H9 (cell line): Measurements from ENCODE around the gene PLCXD3. TPM values are rescaled to one million over a fixed set of nuclear protein-coding genes. Genes with fewer than 3 reads are reported as not detected.

ENCODE experiments used
- DNase-seq: peaks from one replicate; pipeline ENCODE4 v3.0.0-alpha.2; 2017
- H2AFZ ChIP-seq: one replicate; pipeline ENCODE4 v1.6.1; 2013; ENCODE audit warnings: mild to moderate bottlenecking, low read length, control low read depth, moderate library complexity
- H2AK5ac ChIP-seq: 2 replicates; pipeline ENCODE4 v1.6.1; 2013; ENCODE audit warnings: low read length, control low read depth, mixed read lengths; ENCODE audit not compliant: insufficient read length
- H2BK120ac ChIP-seq: one replicate; pipeline ENCODE4 v1.6.1; 2013; ENCODE audit warnings: low read depth, mild to moderate bottlenecking, low read length, control low read depth, inconsistent platforms; ENCODE audit not compliant: poor library complexity, severe bottlenecking
- H2BK12ac ChIP-seq: 2 replicates; pipeline ENCODE4 v1.6.1; 2013; ENCODE audit warnings: low read length, control low read depth, mixed read lengths, low read depth; ENCODE audit not compliant: insufficient read length
- H2BK15ac ChIP-seq: 2 replicates; pipeline ENCODE4 v1.6.1; 2013; ENCODE audit warnings: low read depth, low read length, control low read depth
- H2BK20ac ChIP-seq: one replicate; pipeline ENCODE4 v1.6.1; 2013; ENCODE audit warnings: low read depth, mild to moderate bottlenecking, low read length, control low read depth, inconsistent platforms; ENCODE audit not compliant: poor library complexity, severe bottlenecking
- H2BK5ac ChIP-seq: 2 replicates; pipeline ENCODE4 v1.6.1; 2013; ENCODE audit warnings: low read length, control low read depth, mixed read lengths; ENCODE audit not compliant: insufficient read length
- H3K14ac ChIP-seq: 2 replicates; pipeline ENCODE4 v1.6.1; 2013; ENCODE audit warnings: low read length, control low read depth; ENCODE audit not compliant: insufficient read depth
- H3K18ac ChIP-seq: 2 replicates; pipeline ENCODE4 v1.6.1; 2013; ENCODE audit warnings: low read depth, mild to moderate bottlenecking, mixed read lengths, low read length, control low read depth; ENCODE audit not compliant: insufficient read length
- H3K23ac ChIP-seq: 2 replicates; pipeline ENCODE4 v1.6.1; 2013; ENCODE audit warnings: low read length, control low read depth, mixed read lengths, low read depth; ENCODE audit not compliant: insufficient read length
- H3K23me2 ChIP-seq: 2 replicates; pipeline ENCODE4 v1.6.1; 2013; ENCODE audit warnings: low read depth, mild to moderate bottlenecking, mixed read lengths, low read length, control low read depth; ENCODE audit not compliant: insufficient read length, poor library complexity, severe bottlenecking
- H3K27ac ChIP-seq: 2 replicates; pipeline ENCODE4 v1.5.1; 2013; ENCODE audit warnings: low read length, control low read depth, mixed read lengths, low read depth; ENCODE audit not compliant: insufficient read length
- H3K27me3 ChIP-seq: 2 replicates; pipeline ENCODE4 v1.6.1; 2013; ENCODE audit warnings: low read length, control low read depth, inconsistent platforms; ENCODE audit not compliant: insufficient read depth
- H3K4ac ChIP-seq: 2 replicates; pipeline ENCODE4 v1.6.1; 2013; ENCODE audit warnings: low read depth, mild to moderate bottlenecking, control low read depth, inconsistent platforms, low read length, moderate library complexity
- H3K4me1 ChIP-seq: 2 replicates; pipeline ENCODE4 v1.6.1; 2013; ENCODE audit warnings: low read length, control low read depth, inconsistent platforms; ENCODE audit not compliant: insufficient read depth
- H3K4me2 ChIP-seq: 2 replicates; pipeline ENCODE4 v1.6.1; 2013; ENCODE audit warnings: low read length, control low read depth, mixed read lengths; ENCODE audit not compliant: insufficient read length, insufficient read depth
- H3K56ac ChIP-seq: 2 replicates; pipeline ENCODE4 v1.6.1; 2013; ENCODE audit warnings: low read depth, mild to moderate bottlenecking, mixed read lengths, low read length, control low read depth; ENCODE audit not compliant: insufficient read length
- H3K79me1 ChIP-seq: 2 replicates; pipeline ENCODE4 v1.6.1; 2013; ENCODE audit warnings: low read depth, mild to moderate bottlenecking, moderate library complexity, low read length, control low read depth, inconsistent platforms; ENCODE audit not compliant: insufficient read depth, poor library complexity, severe bottlenecking
- H3K79me2 ChIP-seq: 2 replicates; pipeline ENCODE4 v1.6.1; 2013; ENCODE audit warnings: low read length, control low read depth, inconsistent platforms; ENCODE audit not compliant: insufficient read depth
- H3K9ac ChIP-seq: 2 replicates; pipeline ENCODE4 v1.6.1; 2013; ENCODE audit warnings: low read length, control low read depth, mixed read lengths; ENCODE audit not compliant: insufficient read length; ENCODE audit errors: extremely low read depth
- H3K9me3 ChIP-seq: one replicate; pipeline ENCODE4 v1.6.1; 2013; ENCODE audit warnings: low read depth, low read length, inconsistent platforms; ENCODE audit not compliant: control insufficient read depth
- H3T11ph ChIP-seq: one replicate; pipeline ENCODE4 v1.6.1; 2013; ENCODE audit warnings: mild to moderate bottlenecking, low read length, control low read depth, inconsistent platforms
- H4K20me1 ChIP-seq: one replicate; pipeline ENCODE4 v1.6.1; 2013; ENCODE audit not compliant: control insufficient read depth, insufficient read length, insufficient read depth
- H4K5ac ChIP-seq: 2 replicates; pipeline ENCODE4 v1.6.1; 2013; ENCODE audit warnings: low read depth, mild to moderate bottlenecking, mixed read lengths, low read length, control low read depth; ENCODE audit not compliant: insufficient read length
- H4K8ac ChIP-seq: replicated peaks from 2 replicates; pipeline ENCODE4 v1.6.1; 2013; ENCODE audit warnings: low read length, control low read depth, mixed read lengths, low read depth; ENCODE audit not compliant: insufficient read length
- H4K91ac ChIP-seq: 2 replicates; pipeline ENCODE4 v1.6.1; 2013; ENCODE audit warnings: low read depth, mild to moderate bottlenecking, moderate library complexity, mixed read lengths, low read length, control low read depth; ENCODE audit not compliant: insufficient read length
- H3K27ac Mint-ChIP-seq, 3 experiments: 2 replicates in 2 of 3; 3 replicates in 1 of 3; pipeline ENCODE4 v1.8.0; 2020 to 2021; ENCODE audit warnings: mixed read lengths in 3 of 3, mild to moderate bottlenecking in 1 of 3, moderate library complexity in 1 of 3
- H3K27me3 Mint-ChIP-seq: 2 replicates; pipeline ENCODE4 v1.8.0; 2021; ENCODE audit warnings: low read depth, mild to moderate bottlenecking, moderate library complexity, mixed read lengths
- H3K36me3 Mint-ChIP-seq, 3 experiments: 2 replicates in 2 of 3; 3 replicates in 1 of 3; pipeline ENCODE4 v1.8.0; 2020 to 2021; ENCODE audit warnings: low read depth in 3 of 3, mixed read lengths in 3 of 3; ENCODE audit not compliant: insufficient read depth in 1 of 3
- H3K4me1 Mint-ChIP-seq, 2 experiments: 2 replicates each; pipeline ENCODE4 v1.8.0; 2020; ENCODE audit warnings: mixed read lengths in 2 of 2
- H3K4me3 Mint-ChIP-seq, 2 experiments: 2 replicates in 1 of 2; 3 replicates in 1 of 2; pipeline ENCODE4 v1.8.0; 2020 to 2021; ENCODE audit warnings: mild to moderate bottlenecking in 2 of 2, mixed read lengths in 2 of 2, moderate library complexity in 1 of 2
- H3K9me3 Mint-ChIP-seq, 2 experiments: 2 replicates in 1 of 2; 3 replicates in 1 of 2; pipeline ENCODE4 v1.8.0; 2020; ENCODE audit warnings: mild to moderate bottlenecking in 2 of 2, mixed read lengths in 2 of 2, moderate library complexity in 1 of 2
- WGBS: extraction: QIAGEN DNeasy Blood & Tissue Kit; methylation state at CpG from one replicate; pipeline ENCODE4 v1.1.7; 2013; ENCODE audit warnings: missing lambda C conversion rate, low lambda C conversion rate, mixed read lengths; ENCODE audit not compliant: insufficient read length; ENCODE audit errors: extremely low coverage; 5-methylcytosine and 5-hydroxymethylcytosine counted together
- total RNA-seq: library from RNA; stranded (reverse); gene quantifications from 2 replicates; pipeline ENCODE4 v1.2.1, GENCODE V29; 2021
- TF ChIP-seq, protein P1 (sequence below): fragments of 200-600 bp; sonication (generic); conservative IDR thresholded peaks from 3 replicates; pipeline ENCODE4 v1.8.0; 2021; ENCODE audit warnings: antibody characterized with exemption, mild to moderate bottlenecking

Gene PLCXD3
- total RNA-seq, 1 experiment from 2014 or later = not detected

DNA sequence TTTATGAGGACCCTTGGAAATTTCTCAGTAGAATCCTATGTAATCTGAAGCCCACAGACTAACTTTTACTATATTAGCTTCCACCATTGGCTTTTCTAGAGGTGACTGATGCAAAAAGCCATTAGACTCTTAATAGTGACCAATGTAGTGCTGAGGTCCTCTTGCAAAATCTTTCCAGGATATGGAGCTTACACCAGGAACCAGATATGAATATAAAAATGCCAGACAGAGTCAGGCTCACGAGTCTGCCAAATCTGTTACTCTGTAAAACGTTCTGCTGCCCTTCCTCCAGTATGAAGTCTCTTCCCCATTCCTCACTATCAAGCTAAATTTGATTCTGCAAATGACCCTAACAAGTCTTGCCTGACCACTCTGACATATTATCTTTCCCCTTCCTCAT lies 223.7 kb downstream of the PLCXD3 start:
- Histone ChIP-seq H4K8ac (no peak overlapping the region), H2BK15ac (no peak overlapping the region), H3K23ac (no peak overlapping the region), H3K9me3 (no peaks in the 10 kb centered on the region), H3K79me1 (no peaks in the 10 kb centered on the region), H3K4me2 (no peak overlapping the region), H3K18ac (no peak overlapping the region), H2AK5ac (no peak overlapping the region), H4K5ac (no peak overlapping the region), H3K27me3 (no peaks in the 10 kb centered on the region), H2BK12ac (no peak overlapping the region), H3K27ac (no peak overlapping the region), H3K9ac (no peak overlapping the region), H2BK20ac (no peak overlapping the region), H3K4ac (no peak overlapping the region), H3K23me2 (no peaks in the 10 kb centered on the region), H3K79me2 (no peaks in the 10 kb centered on the region), H2BK5ac (no peak overlapping the region), H2AFZ (no peak overlapping the region), H3K14ac (no peak overlapping the region), H2BK120ac (no peak overlapping the region), H4K20me1 (no peaks in the 10 kb centered on the region), H4K91ac (no peak overlapping the region), H3T11ph (no peak overlapping the region), H3K4me1 (peaks cover 4% of the 10 kb centered on the region; the same call in 1 of the 2 replicates), H3K56ac (no peak overlapping the region)
- Mint-ChIP-seq H3K4me3 (no peak overlapping the region), H3K27me3 (no peaks in the 10 kb centered on the region), H3K4me1 (peaks cover 19 to 29% of the 10 kb centered on the region in 2 experiments), H3K9me3 (peaks cover 7 to 8% of the 10 kb centered on the region in 2 experiments; a peak in 2 of 5 replicates), H3K36me3 (peaks cover 0 to 5% (median 0%) of the 10 kb centered on the region in 3 experiments; a peak in 1 of 7 replicates), H3K27ac (no peak overlapping the region)
- no peak for DNase-seq
- TF ChIP-seq, protein P1, sequence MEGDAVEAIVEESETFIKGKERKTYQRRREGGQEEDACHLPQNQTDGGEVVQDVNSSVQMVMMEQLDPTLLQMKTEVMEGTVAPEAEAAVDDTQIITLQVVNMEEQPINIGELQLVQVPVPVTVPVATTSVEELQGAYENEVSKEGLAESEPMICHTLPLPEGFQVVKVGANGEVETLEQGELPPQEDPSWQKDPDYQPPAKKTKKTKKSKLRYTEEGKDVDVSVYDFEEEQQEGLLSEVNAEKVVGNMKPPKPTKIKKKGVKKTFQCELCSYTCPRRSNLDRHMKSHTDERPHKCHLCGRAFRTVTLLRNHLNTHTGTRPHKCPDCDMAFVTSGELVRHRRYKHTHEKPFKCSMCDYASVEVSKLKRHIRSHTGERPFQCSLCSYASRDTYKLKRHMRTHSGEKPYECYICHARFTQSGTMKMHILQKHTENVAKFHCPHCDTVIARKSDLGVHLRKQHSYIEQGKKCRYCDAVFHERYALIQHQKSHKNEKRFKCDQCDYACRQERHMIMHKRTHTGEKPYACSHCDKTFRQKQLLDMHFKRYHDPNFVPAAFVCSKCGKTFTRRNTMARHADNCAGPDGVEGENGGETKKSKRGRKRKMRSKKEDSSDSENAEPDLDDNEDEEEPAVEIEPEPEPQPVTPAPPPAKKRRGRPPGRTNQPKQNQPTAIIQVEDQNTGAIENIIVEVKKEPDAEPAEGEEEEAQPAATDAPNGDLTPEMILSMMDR = no peak
- WGBS = no CpG with 5 or more reads among the region's 2 CpGs
